Heart left ventricle (tissue), 13 donors: ENCODE data around the gene AIF1.

ENCODE experiments used
- POLR2A ChIP-seq, 2 donors: fragments of 450-650 bp; IDR thresholded peaks; one replicate each; pipeline ENCODE4 v1.6.1; 2017; ENCODE audit warnings: antibody characterized with exemption in 2 of 2, mild to moderate bottlenecking in 2 of 2, moderate library complexity in 2 of 2
- TF ChIP-seq, protein P1 (sequence below), 12 donors: fragments of 200-600 bp; sonication (generic) in 4 of 12; IDR thresholded peaks; one replicate each; pipeline versions ENCODE4 v1.5.0 to v1.8.0; 2018 to 2022; ENCODE audit warnings: antibody characterized with exemption in 12 of 12, mild to moderate bottlenecking in 5 of 12
- donor health status: ischemic (EF 13 %, LVEDD 7.1; RV severe dilation, severe dysfunction).
- donor health status: DM: no; HTN: yes; CAD: no.
- donor health status: DM: no; HTN: no; CAD: no.
- donor health status: ischemic (EF 25% LVEDD 6.9; RV normal size, moderate dysfunction).
- donor health status: ischemic (EF 25% LVEDD 5.7; RV mildly dilated, moderate dysfunction).
- donor health status: ischemic (EF 35%, LVEDD 5.7; RV mildly dilated, moderate dysfunction).
- donor health status: nonischemic (EF 11% LVEDD 7.7; RV severe dilation, severe dysfunction).
- donor health status: DM: yes; HTN: yes; CAD: no.
- donor health status: PGD.
- donor health status: ischemic (EF 29% LVEDD 5.4; RV normal size, mild dysfunction).
- donor health status: nonischemic (EF 23%, LVEDD 6.1; RV moderate dilation, normal function).

DNA sequence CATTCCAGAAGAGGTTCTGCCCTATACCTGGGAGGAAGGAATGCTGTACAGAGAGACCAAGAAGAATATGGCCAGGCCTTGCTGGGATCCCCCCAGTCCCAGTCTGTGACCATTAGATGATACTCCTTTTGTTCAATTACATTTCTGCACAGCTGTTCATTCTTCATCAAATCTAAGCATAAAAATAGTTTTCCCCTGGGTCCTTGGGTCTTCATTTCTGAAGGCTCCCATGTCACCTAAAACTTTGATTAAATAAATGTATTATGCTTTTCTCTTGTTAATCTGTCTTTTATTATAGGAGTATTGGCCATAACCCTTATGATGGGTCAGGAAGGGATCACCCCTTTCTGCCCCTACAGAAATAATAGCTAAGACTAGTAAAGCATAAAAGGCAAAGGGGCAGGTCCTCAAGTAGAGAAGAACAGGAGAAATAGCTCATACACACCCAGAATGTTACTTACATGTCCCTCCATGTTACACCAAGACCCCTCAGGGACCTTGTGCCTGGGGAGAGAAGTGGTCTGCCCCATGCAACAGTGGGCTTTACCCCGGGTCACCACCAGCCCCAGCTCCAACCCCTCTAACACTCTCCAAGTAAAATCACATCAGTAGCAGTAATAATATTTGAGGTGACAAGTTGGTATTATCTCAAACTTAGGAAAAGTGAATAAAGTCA lies 45.0 kb upstream of the AIF1 start:
- no peak for TF ChIP-seq POLR2A (IDR thresholded peaks at IDR 0.05)
- TF ChIP-seq, protein P1, sequence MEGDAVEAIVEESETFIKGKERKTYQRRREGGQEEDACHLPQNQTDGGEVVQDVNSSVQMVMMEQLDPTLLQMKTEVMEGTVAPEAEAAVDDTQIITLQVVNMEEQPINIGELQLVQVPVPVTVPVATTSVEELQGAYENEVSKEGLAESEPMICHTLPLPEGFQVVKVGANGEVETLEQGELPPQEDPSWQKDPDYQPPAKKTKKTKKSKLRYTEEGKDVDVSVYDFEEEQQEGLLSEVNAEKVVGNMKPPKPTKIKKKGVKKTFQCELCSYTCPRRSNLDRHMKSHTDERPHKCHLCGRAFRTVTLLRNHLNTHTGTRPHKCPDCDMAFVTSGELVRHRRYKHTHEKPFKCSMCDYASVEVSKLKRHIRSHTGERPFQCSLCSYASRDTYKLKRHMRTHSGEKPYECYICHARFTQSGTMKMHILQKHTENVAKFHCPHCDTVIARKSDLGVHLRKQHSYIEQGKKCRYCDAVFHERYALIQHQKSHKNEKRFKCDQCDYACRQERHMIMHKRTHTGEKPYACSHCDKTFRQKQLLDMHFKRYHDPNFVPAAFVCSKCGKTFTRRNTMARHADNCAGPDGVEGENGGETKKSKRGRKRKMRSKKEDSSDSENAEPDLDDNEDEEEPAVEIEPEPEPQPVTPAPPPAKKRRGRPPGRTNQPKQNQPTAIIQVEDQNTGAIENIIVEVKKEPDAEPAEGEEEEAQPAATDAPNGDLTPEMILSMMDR (IDR thresholded peaks at IDR 0.05): no peak
